Measurements from ENCODE around the gene RPL36A.

The RPL36A gene

DNA sequence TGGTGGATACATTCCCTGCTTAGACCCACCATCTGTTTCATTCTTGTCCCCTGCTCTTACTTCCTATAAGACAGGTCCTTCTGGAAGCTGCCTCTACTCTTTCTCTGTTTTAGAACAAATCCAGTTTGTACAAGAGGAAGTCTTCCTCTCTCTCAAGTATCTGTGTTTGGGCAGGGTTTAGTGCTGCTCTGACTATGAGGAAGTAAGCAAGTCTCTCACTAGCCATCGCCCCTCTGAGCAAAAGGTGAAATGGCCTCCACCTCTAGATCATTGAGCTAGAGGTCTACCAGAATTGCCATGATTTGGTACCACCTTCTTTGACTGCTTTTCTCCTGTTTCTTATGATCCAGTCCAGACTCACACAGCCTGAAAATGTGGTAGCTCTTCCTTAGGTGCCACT lies 13.3 kb upstream of the RPL36A start:
- H3K4me1 ChIP-seq: no peaks in the 10 kb centered on the region
- no peak for DNase-seq (ENCODE audit: low spot score in 2 of 2)
- no peaks in the 10 kb centered on the region for H3K36me3 ChIP-seq (replicated peaks)
- in situ Hi-C loops (cut with MboI; ENCODE audit: low sequenced_read_pairs): no loop called here
- no peak overlapping the region for H3K4me3 ChIP-seq
- H3K9me3 ChIP-seq: no peaks in the 10 kb centered on the region
- H3K27me3 ChIP-seq (ENCODE audit: low read depth): no peaks in the 10 kb centered on the region; the same call in 1 of the 2 replicates

DNA sequence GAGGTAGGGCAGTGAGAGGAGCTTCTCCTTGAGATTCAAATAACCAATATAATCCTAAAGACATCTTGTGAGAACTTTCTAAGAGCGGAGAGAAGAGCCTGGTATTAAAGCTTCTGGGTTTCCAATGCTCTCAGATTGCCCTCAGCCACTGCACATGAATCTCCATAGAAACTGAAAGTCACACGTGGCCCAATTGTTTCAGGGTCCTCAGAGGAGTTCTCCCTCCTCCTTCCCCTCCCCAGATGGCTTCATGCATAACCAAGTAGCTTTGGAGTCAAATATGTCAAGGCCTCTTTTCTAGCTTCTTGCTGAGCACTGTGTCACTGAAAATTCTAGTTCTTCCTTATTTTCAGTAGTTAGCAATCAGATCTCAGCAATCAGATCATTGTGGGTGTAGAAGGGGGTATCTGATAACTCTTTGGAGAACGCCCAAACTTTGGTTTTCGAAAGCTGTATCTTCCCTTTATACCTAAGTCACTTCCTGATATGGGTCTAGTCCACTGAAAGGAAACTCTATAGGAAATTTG lies 7.1 kb upstream of the RPL36A start:
- H3K4me1 ChIP-seq: no peaks in the 10 kb centered on the region
- peak in 1 of 2 experiments; percentile 28 for DNase-seq (ENCODE audit: low spot score in 2 of 2)
- no peaks in the 10 kb centered on the region for H3K36me3 ChIP-seq (replicated peaks)
- no peaks in the 10 kb centered on the region for H3K9me3 ChIP-seq
- in situ Hi-C loops (cut with MboI; ENCODE audit: low sequenced_read_pairs): no loop called here
- H3K4me3 ChIP-seq: no peak overlapping the region
- no peaks in the 10 kb centered on the region; the same call in 1 of the 2 replicates for H3K27me3 ChIP-seq (ENCODE audit: low read depth)

DNA sequence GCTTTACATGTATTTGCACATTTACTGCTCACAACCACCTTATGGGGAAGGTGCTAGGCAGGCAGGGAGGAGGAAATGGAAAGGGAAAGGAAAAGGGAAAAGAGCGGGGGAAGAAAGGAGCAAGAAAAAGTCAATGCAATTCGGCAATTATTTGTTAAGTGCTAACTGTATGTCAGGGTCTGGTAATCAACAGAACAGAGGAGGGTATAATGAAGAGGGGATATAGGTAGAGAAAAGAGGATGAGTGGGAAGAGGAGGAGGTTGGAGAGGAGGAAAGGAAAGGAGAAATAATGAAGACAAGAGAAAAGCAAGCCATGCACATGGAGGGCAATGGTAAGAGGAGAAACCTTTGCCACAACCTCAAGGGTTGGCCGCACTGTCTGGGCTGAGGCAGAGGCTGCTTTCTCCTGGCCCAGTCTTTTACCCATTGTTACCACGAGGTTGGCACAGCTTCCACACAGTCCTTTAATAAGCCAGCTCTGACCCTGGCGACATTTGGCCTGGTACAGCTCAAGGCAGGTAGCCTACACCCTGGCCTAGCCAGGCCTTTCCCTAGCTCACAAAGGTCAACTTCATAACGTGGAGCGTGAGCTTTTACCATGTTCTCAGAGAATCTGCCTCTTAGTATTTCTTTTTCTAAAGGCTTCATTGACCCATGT lies 5.7 kb upstream of the RPL36A start:
- H3K27me3 ChIP-seq (ENCODE audit: low read depth): no peaks in the 10 kb centered on the region; the same call in 1 of the 2 replicates
- no peaks in the 10 kb centered on the region for H3K36me3 ChIP-seq (replicated peaks)
- no peak for DNase-seq (ENCODE audit: low spot score in 2 of 2)
- H3K4me3 ChIP-seq: no peak overlapping the region
- no peaks in the 10 kb centered on the region for H3K9me3 ChIP-seq
- in situ Hi-C loops (cut with MboI; ENCODE audit: low sequenced_read_pairs): no loop called here
- peaks cover 2% of the 10 kb centered on the region for H3K4me1 ChIP-seq

DNA sequence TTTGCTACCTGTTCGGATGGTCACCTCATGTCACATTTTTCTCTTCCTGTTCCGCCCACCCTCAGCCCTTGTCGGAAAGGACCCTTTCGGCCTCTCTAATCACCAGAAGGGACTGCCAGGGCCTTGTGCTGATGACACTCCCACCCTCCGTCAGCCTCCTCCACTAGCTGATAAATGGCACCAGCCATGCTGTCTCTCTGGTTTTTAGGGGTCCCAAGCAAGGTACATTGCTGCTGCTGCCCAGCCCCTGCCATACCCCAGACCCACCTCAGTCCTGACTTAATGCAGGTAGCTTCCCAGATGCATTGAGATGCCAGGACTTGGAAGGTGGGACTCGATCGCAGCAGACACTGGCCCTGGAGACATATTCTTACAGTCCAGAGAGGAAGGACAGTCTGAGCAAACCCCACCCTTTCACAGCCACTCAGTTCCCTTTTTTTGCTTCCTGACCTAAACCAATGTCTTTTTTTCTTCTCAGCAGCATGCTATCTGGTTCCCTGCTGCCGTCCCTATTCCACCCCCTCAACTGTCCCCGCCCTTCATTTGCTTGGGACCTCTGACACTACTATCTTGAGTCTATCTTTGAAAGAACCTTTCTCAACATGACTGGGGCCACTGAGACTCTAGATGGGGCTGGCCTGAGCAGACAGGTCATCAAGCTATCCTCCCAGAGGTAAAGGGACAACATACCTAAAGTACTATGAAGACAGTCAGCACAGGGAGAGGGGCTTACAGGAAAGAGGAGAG lies 4.8 kb upstream of the RPL36A start, which contains the start of gene BTK:
BTK (minus strand) TSS at position 397 of the 747 bp plus-strand sequence. CDS start 10,907 bp downstream, outside the sequence.
- H3K27me3 ChIP-seq (ENCODE audit: low read depth): no peaks in the 10 kb centered on the region; the same call in 1 of the 2 replicates
- no peaks in the 10 kb centered on the region for H3K9me3 ChIP-seq
- peaks cover 6% of the 10 kb centered on the region for H3K4me1 ChIP-seq
- DNase-seq (ENCODE audit: low spot score in 2 of 2): no peak
- H3K36me3 ChIP-seq (replicated peaks): no peaks in the 10 kb centered on the region; the same call in 1 of the 2 replicates
- in situ Hi-C loops (cut with MboI; ENCODE audit: low sequenced_read_pairs): no loop called here
- H3K4me3 ChIP-seq: no peak within 1 kb of the TSS

DNA sequence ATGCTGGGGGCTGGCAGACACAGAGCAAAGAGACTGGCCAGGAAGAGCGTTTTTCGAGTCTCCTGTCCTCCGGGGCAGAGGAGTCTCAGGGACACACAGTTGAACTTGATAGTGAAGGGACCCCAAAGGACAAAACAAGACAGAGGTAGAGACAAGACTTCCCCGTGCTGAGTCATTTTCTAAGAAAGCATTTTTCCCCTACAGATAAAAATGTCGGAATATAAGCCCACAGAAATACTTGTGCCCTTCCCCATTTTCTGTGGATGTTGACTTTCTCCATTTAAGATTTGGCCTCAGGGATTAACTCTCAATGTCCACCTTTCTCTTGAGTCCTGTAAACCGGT lies 4.3 kb upstream of the RPL36A start:
- Histone ChIP-seq H3K9me3 (no peaks in the 10 kb centered on the region), H3K27me3 (ENCODE audit: low read depth) (no peaks in the 10 kb centered on the region; the same call in 1 of the 2 replicates), H3K36me3 (replicated peaks) (peaks cover 5% of the 10 kb centered on the region), H3K4me3 (no peak overlapping the region), H3K4me1 (peaks cover 6% of the 10 kb centered on the region)
- in situ Hi-C loops (cut with MboI; ENCODE audit: low sequenced_read_pairs): no loop called here
- no peak for DNase-seq (ENCODE audit: low spot score in 2 of 2)

DNA sequence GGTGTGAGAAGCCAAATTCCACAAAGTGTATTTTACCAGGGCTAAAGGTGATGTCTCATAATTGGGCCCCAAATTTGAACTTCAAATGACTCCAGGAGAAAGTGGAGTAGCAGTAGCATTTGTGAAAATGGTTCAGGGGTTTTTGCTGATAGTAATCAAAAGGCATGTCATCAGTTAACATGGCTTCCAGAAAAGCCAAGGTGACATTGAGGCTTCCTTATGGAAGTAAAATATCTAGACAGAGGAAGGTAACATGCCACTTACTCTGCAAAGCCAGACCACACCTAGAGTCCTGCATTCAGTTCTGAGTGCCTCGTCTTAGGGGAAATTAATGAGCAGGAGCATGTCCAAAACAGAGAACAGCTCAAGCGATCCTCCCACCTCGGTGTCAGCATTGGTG lies 2.2 kb upstream of the RPL36A start:
- H3K9me3 ChIP-seq: no peaks in the 10 kb centered on the region
- no peaks in the 10 kb centered on the region; the same call in 1 of the 2 replicates for H3K27me3 ChIP-seq (ENCODE audit: low read depth)
- H3K36me3 ChIP-seq (replicated peaks): peaks cover 26% of the 10 kb centered on the region
- peaks cover 19% of the 10 kb centered on the region for H3K4me1 ChIP-seq
- in situ Hi-C loops (cut with MboI; ENCODE audit: low sequenced_read_pairs): no loop called here
- no peak overlapping the region for H3K4me3 ChIP-seq
- DNase-seq (ENCODE audit: low spot score in 2 of 2): no peak

DNA sequence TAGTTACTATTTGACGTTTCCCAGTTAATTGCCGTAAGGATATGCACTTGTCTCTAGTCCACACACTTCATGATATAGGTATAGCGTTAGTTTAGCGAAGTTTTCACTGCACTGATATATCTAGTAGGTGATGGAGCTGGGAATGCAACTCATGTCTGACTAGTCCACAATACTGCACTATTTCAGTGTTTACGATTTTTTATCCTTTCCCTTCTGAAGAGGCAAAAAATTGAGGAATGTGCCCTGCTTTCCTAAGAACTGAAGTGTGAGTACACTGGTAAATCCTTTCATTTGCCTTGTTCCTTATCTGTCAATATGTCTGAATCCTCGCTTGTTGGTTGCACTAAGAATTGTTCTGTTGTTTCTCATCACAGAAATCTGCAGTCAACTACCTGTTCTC lies 1.0 kb downstream of the RPL36A start:
- DNase-seq (ENCODE audit: low spot score in 2 of 2): no peak
- Histone ChIP-seq H3K27me3 (ENCODE audit: low read depth) (no peaks in the 10 kb centered on the region; the same call in 1 of the 2 replicates), H3K36me3 (replicated peaks) (peaks cover 54% of the 10 kb centered on the region), H3K4me1 (peaks cover 21% of the 10 kb centered on the region), H3K4me3 (peak overlapping the region; percentile 75), H3K9me3 (no peaks in the 10 kb centered on the region)
- in situ Hi-C loops (cut with MboI; ENCODE audit: low sequenced_read_pairs): loop anchor here (5.0 kb wide), 1 partner anchor 40 kb away; no protein-coding TSS in a partner anchor

DNA sequence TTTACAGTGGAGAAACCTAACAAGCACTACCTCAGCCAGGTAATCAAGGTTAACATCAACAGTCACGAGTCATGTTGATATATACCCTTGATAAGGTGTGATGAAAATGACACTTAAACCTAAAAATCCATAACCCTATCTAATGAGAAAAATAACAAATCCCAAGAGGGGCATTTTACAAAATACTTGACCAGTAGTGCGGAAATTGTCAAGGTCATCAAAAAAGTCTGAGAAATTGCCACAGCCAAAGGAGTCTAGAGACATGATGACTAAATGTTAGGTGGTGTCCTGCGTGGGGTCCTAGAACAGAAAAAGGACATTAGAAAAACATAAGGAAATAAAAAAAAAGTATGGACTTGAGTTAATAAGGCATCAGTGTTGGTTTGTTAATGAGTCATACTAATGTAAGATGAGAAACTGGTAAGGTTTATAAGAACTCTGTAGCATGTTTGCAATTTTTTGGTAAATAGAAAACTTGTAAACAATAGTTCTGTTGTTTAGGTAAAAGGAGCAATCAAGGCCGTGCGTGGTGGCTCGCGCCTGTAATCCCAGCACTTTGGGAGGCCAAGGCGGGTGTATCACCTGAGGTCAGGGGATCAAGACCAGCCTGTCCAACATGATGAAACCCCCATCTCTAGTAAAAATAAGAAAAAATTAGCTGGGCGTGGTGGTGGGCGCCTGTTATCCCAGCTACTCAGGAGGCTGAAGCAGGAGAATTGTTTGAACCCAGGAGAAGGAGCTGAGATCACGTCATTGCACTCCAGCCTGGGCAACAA lies 2.9 kb downstream of the RPL36A start:
- H3K4me3 ChIP-seq: peak overlapping the region; percentile 75; the same call in 1 of the 2 replicates
- H3K27me3 ChIP-seq (ENCODE audit: low read depth): no peaks in the 10 kb centered on the region; the same call in 1 of the 2 replicates
- in situ Hi-C loops (cut with MboI; ENCODE audit: low sequenced_read_pairs): loop anchor here (5.0 kb wide), 1 partner anchor 41 kb away; no protein-coding TSS in a partner anchor
- peaks cover 54% of the 10 kb centered on the region for H3K36me3 ChIP-seq (replicated peaks)
- no peak for DNase-seq (ENCODE audit: low spot score in 2 of 2)
- H3K9me3 ChIP-seq: no peaks in the 10 kb centered on the region
- peaks cover 21% of the 10 kb centered on the region for H3K4me1 ChIP-seq

DNA sequence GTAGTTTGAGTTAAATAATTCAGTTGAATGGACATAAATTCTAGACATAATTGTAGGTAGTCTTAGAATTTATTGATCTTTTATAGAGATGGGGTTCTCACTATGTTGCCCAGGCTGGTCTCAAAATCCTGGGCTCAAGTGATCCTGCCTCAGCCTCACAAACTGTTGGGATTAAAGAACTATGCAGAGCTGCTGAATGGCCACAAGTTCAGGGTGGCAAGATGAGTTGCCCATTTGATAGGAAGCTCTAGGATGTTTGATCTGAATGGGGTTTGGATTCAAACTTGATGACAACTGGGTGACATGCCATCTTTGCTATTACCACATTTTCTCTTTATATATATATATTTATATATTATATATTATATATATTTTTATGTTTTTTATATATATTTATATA lies 3.6 kb downstream of the RPL36A start:
- no peaks in the 10 kb centered on the region for H3K27me3 ChIP-seq (ENCODE audit: low read depth)
- H3K9me3 ChIP-seq: no peaks in the 10 kb centered on the region
- H3K4me3 ChIP-seq: no peak overlapping the region
- H3K4me1 ChIP-seq: peaks cover 21% of the 10 kb centered on the region
- in situ Hi-C loops (cut with MboI; ENCODE audit: low sequenced_read_pairs): loop anchor here (5.0 kb wide), 1 partner anchor 42 kb away; no protein-coding TSS in a partner anchor
- no peak for DNase-seq (ENCODE audit: low spot score in 2 of 2)
- H3K36me3 ChIP-seq (replicated peaks): peaks cover 54% of the 10 kb centered on the region

DNA sequence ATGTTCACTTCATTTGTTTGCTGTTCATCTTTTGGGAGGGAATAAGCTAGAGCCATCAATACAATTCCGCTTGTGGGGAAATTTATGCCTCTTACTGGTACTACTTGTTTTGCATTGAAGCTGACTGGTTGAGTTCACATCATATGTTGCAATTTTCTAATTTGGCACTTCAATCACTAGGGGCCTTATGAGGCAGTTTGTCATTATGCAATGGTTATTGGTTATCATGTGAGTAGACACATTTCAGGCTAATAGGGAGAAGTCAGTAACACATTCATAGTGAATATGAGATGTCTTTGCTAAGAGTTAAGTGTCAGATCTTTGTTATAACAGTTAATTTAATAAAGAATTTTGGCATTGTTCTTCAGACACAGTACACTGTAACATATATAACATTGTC lies 5.0 kb downstream of the RPL36A start:
- in situ Hi-C loops (cut with MboI; ENCODE audit: low sequenced_read_pairs): no loop called here
- Histone ChIP-seq H3K4me1 (peaks cover 15% of the 10 kb centered on the region), H3K9me3 (no peaks in the 10 kb centered on the region), H3K4me3 (no peak overlapping the region), H3K27me3 (ENCODE audit: low read depth) (no peaks in the 10 kb centered on the region), H3K36me3 (replicated peaks) (peaks cover 66% of the 10 kb centered on the region)
- DNase-seq (ENCODE audit: low spot score in 2 of 2): no peak

DNA sequence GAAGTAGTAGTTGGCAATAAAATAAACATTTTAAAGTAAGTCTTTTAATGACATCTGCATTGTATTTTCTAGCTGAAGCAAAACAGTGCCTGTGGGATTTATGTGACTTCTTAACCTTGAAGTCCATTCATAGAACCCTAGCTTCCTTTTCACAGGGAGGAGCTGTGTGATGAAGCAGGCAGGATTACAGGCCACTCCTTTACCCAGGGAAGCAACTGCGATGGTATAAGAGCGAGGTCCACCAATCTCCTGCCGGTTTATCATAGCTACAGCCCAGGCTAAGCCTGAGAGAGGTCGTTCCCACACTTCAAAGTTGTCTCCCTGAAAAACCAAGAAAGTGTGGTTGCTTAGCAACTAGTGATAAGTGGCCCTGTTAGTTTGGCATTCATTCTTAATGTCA lies 7.0 kb downstream of the RPL36A start:
- no peak overlapping the region for H3K4me3 ChIP-seq
- H3K27me3 ChIP-seq (ENCODE audit: low read depth): no peaks in the 10 kb centered on the region
- in situ Hi-C loops (cut with MboI; ENCODE audit: low sequenced_read_pairs): no loop called here
- H3K36me3 ChIP-seq (replicated peaks): peaks cover 68% of the 10 kb centered on the region
- peaks cover 8% of the 10 kb centered on the region for H3K4me1 ChIP-seq
- H3K9me3 ChIP-seq: no peaks in the 10 kb centered on the region
- DNase-seq (ENCODE audit: low spot score in 2 of 2): peak; percentile 48 to 49

DNA sequence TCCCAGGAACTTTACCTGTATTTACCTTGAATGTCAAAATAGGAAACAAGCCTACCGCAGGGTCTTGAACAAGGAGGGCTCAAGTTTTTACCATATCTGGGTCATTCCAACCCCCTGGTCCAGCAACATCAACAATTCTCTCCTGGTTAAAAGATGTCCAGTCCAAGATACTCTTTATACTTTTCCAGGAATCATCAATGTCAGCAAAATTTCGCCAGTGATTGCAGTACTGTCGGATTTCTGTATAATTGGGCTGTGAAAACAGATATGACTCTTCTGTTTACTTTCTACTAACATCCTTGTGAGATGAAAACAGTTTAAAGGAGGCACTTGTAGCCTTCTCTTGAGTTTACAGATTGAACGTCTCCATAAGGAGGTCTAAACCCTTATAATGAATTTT lies 7.9 kb downstream of the RPL36A start:
- Histone ChIP-seq H3K27me3 (ENCODE audit: low read depth) (no peaks in the 10 kb centered on the region), H3K9me3 (no peaks in the 10 kb centered on the region), H3K4me1 (peaks cover 2% of the 10 kb centered on the region; the same call in 1 of the 2 replicates), H3K36me3 (replicated peaks) (peaks cover 64% of the 10 kb centered on the region), H3K4me3 (no peak overlapping the region)
- DNase-seq (ENCODE audit: low spot score in 2 of 2): no peak
- in situ Hi-C loops (cut with MboI; ENCODE audit: low sequenced_read_pairs): no loop called here

DNA sequence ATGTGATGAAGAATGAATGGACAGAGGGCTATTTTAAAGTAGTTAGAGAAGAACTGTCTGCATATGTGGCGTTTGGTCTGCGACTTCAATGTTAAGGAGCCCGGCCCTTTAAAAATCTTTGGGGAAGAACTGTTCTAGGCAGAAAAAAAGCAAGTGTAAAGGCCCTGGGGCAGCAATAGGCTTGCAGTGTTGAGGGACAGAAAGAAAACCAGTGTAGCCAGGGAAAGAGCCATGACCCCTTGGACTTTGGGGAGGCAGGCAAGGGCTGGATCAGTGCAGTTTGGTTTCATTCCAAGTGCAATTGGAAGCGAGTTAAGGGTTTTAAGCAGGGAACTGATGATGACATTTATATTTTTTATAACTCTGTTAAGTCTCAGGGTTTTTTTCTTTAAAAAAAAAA lies 9.0 kb downstream of the RPL36A start:
- no peak overlapping the region for H3K4me3 ChIP-seq
- H3K4me1 ChIP-seq: no peaks in the 10 kb centered on the region
- H3K9me3 ChIP-seq: no peaks in the 10 kb centered on the region
- peaks cover 62% of the 10 kb centered on the region for H3K36me3 ChIP-seq (replicated peaks)
- H3K27me3 ChIP-seq (ENCODE audit: low read depth): no peaks in the 10 kb centered on the region
- in situ Hi-C loops (cut with MboI; ENCODE audit: low sequenced_read_pairs): no loop called here
- no peak for DNase-seq (ENCODE audit: low spot score in 2 of 2)
